HepG2 (cell line): ENCODE results near the gene SCNM1. TPM values are rescaled to one million over a fixed set of nuclear protein-coding genes. Genes with fewer than 3 reads are reported as not detected.

Experiments used
- ARID4A ChIP-seq: sonication (generic); formaldehyde crosslinking; IDR thresholded peaks from 2 replicates; pipeline ENCODE4 v1.5.0; 2020; ENCODE audit warnings: mild to moderate bottlenecking, missing genetic modification reagents, borderline replicate concordance
- FOXP4 ChIP-seq: sonication (generic); formaldehyde crosslinking; IDR thresholded peaks from 2 replicates; pipeline ENCODE4 v1.4.0; 2020; ENCODE audit warnings: missing genetic modification reagents
- JUNB ChIP-seq: sonication (generic); formaldehyde crosslinking; IDR thresholded peaks from 2 replicates; pipeline ENCODE4 v1.8.0; 2022; ENCODE audit warnings: missing genetic modification reagents, mild to moderate bottlenecking, borderline replicate concordance
- KMT2A ChIP-seq: sonication (generic); formaldehyde crosslinking; IDR thresholded peaks from 2 replicates; pipeline ENCODE4 v1.4.0; 2020; ENCODE audit warnings: missing genetic modification reagents
- NCOA1 ChIP-seq: sonication (generic); formaldehyde crosslinking; IDR thresholded peaks from 2 replicates; pipeline ENCODE4 v1.9.0; 2021; ENCODE audit warnings: missing genetic modification reagents
- POLR2AphosphoS5 ChIP-seq: IDR thresholded peaks from 2 replicates; pipeline ENCODE4 v1.6.1; 2012; ENCODE audit warnings: low read depth, low read length
- TERF1 ChIP-seq: sonication (generic); formaldehyde crosslinking; IDR thresholded peaks from 2 replicates; pipeline ENCODE4 v1.8.0; 2022; ENCODE audit warnings: mild to moderate bottlenecking, missing genetic modification reagents, moderate library complexity
- ZBTB40 ChIP-seq, 2 experiments: fragments of 450-650 bp in 1 of 2; sonication (generic) in 1 of 2; formaldehyde crosslinking in 1 of 2; IDR thresholded peaks; 2 replicates each; pipeline versions ENCODE4 v1.6.1 to v1.8.0; 2016 to 2022; ENCODE audit warnings: antibody characterized with exemption in 1 of 2, mild to moderate bottlenecking in 1 of 2, missing genetic modification reagents in 1 of 2
- ZFY ChIP-seq: sonication (generic); formaldehyde crosslinking; IDR thresholded peaks from 2 replicates; pipeline ENCODE4 v1.4.0; 2020; ENCODE audit warnings: missing genetic modification reagents
- ZSCAN22 ChIP-seq: sonication (generic); formaldehyde crosslinking; IDR thresholded peaks from 2 replicates; pipeline ENCODE4 v1.4.0; 2020; ENCODE audit warnings: mild to moderate bottlenecking, missing genetic modification reagents
- polyA plus RNA-seq, 8 experiments: library from polyadenylated mRNA; depleted of rRNA in 3 of 8; stranded (reverse) in 7 of 8; unstranded in 1 of 8; fragments of >200 nt; fragmentation: Illumina TruSeq in 4 of 8; extraction: Trizol in 4 of 8; gene quantifications; 2 replicates each; pipeline versions ENCODE4 v1.2.1 to v1.2.3, GENCODE V29; 2011 to 2016; ENCODE audit warnings: low read depth in 4 of 8, missing spikeins in 1 of 8, mixed read lengths in 1 of 8; ENCODE audit not compliant: insufficient read depth in 1 of 8
- total RNA-seq, 5 experiments: library from RNA; depleted of rRNA; stranded (reverse); fragments of >200 nt; fragmentation: Illumina TruSeq; extraction: Trizol; gene quantifications; 2 replicates each; pipeline ENCODE4 v1.2.3, GENCODE V29; 2016; ENCODE audit warnings: low read depth in 1 of 5

The SCNM1 gene
- total and polyA plus RNA-seq, 2 of the 13 experiments (the other 11 are each of a cell fraction or from before 2014, with no cell fraction given) = 16.3 to 31.5 TPM

- TF ChIP-seq ZBTB40 (IDR thresholded peaks at IDR 0.05) = no peak
- no peak for TF ChIP-seq ZBTB40 (CRISPR knock-in tag; IDR thresholded peaks at IDR 0.05)
- peak; percentile 86 for TF ChIP-seq ZFY (CRISPR knock-in tag)
- TF ChIP-seq KMT2A (CRISPR knock-in tag) = peak; percentile 64
- peak; percentile 55 for TF ChIP-seq ARID4A (CRISPR knock-in tag)
- no peak for TF ChIP-seq TERF1 (CRISPR knock-in tag)
- TF ChIP-seq JUNB (CRISPR knock-in tag) = 0 out of 2 replicates have a peak, but pooled peaks have one; percentile 57
- TF ChIP-seq NCOA1 (CRISPR knock-in tag) = no peak
- no peak for TF ChIP-seq ZSCAN22
- peak; percentile 86 for TF ChIP-seq POLR2AphosphoS5
- TF ChIP-seq FOXP4 (CRISPR knock-in tag) = no peak; the same call in 1 of the 2 replicates
These were observed 32.5 kb downstream of the SCNM1 start, which contains the start of gene PIP5K1A (continued) for GRCh38 chr1:151198254-151199127.
